Activated CD4-positive, alpha-beta T cell treated with anti-CD3 and anti-CD28 coated beads for 4 hours (primary cell): ENCODE measurements around the gene BCAS1.

Source experiments
- DNase-seq, 2 donors: peaks; one replicate each; pipeline ENCODE4 v3.0.0-alpha.2; 2020

BCAS1 gene

GRCh38 chr20:53921443-53921973 is 148.9 kb downstream of the BCAS1 start:
- DNase-seq: no peak

- no peak for DNase-seq
Observed at GRCh38 chr20:53920647-53921245, 149.6 kb downstream of the BCAS1 start.

GRCh38 chr20:53919886-53920285 is 150.5 kb downstream of the BCAS1 start:
- DNase-seq: no peak

- DNase-seq: no peak
Observed at GRCh38 chr20:53918949-53919361, 151.4 kb downstream of the BCAS1 start.

- no peak for DNase-seq
Observed at GRCh38 chr20:53918020-53918311, 152.4 kb downstream of the BCAS1 start.

- no peak for DNase-seq
Observed at GRCh38 chr20:53917145-53918019, 153.0 kb downstream of the BCAS1 start.

GRCh38 chr20:53916173-53916512 is 154.3 kb downstream of the BCAS1 start:
- no peak for DNase-seq

- DNase-seq: peak; percentile 95 to 100
Observed at GRCh38 chr20:53915446-53916172, 154.8 kb downstream of the BCAS1 start.

- DNase-seq: no peak
Observed at GRCh38 chr20:53914781-53915445, 155.5 kb downstream of the BCAS1 start.

GRCh38 chr20:53914091-53914780 is 156.2 kb downstream of the BCAS1 start:
- no peak for DNase-seq

GRCh38 chr20:53911301-53911700 is 159.1 kb downstream of the BCAS1 start:
- DNase-seq: no peak

- DNase-seq: no peak
Observed at GRCh38 chr20:53910351-53911002, 159.9 kb downstream of the BCAS1 start.

GRCh38 chr20:53907968-53908751 is 162.2 kb downstream of the BCAS1 start:
- no peak for DNase-seq

GRCh38 chr20:53905820-53906191 is 164.6 kb downstream of the BCAS1 start:
- DNase-seq: no peak

GRCh38 chr20:53905019-53905819 is 165.2 kb downstream of the BCAS1 start:
- DNase-seq: no peak

GRCh38 chr20:53904261-53904660 is 166.1 kb downstream of the BCAS1 start:
- no peak for DNase-seq

- DNase-seq: no peak
Observed at GRCh38 chr20:53903652-53903987, 166.8 kb downstream of the BCAS1 start.

- no peak for DNase-seq
Observed at GRCh38 chr20:53902968-53903651, 167.3 kb downstream of the BCAS1 start.

- DNase-seq: no peak
Observed at GRCh38 chr20:53901497-53902096, 168.8 kb downstream of the BCAS1 start.
